GM19455 (cell line): ENCODE measurements around the gene PEX5L.
A peak's percentile ranks its signal among the peaks of the same experiment; 100 is the strongest.
"Not testable (repeated sequence)": the region's sequence is repeated elsewhere in the genome, so short reads cannot be mapped to it uniquely, and the experiment has no call there.

Experiments used
- ATAC-seq: cut with Tn5 transposase; IDR thresholded peaks from one replicate; pipeline ENCODE4 v1.9.1; 2021; ENCODE audit not compliant: unreplicated experiment

PEX5L gene

GRCh38 chr3:180011927-180012326 lies 24.8 kb downstream of the PEX5L start:
- ATAC-seq: no peak

- not testable (repeated sequence) for ATAC-seq
Observed at GRCh38 chr3:180008318-180008717, 28.4 kb downstream of the PEX5L start.

GRCh38 chr3:180004542-180004941 lies 32.2 kb downstream of the PEX5L start:
- no peak for ATAC-seq

GRCh38 chr3:180002006-180002405 lies 34.7 kb downstream of the PEX5L start:
- ATAC-seq: no peak

DNA sequence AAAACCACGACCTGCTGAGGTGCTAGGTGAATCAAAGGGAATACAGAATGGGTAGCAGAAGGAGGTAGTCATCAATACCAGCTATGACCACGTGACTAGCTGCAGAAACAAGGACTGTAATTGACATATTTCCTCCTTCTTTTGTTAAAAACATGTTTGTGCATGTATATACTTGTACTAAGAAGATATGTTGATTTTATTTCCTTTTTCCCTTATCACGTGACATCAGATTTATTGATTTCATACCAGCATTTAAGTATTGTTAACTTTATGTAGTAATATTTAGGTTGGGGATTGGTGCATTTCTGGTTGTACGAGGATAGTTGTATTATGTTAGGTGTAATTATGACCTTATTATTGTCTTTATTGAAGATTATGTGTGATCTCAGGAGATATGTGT lies 36.2 kb downstream of the PEX5L start:
- ATAC-seq: no peak

DNA sequence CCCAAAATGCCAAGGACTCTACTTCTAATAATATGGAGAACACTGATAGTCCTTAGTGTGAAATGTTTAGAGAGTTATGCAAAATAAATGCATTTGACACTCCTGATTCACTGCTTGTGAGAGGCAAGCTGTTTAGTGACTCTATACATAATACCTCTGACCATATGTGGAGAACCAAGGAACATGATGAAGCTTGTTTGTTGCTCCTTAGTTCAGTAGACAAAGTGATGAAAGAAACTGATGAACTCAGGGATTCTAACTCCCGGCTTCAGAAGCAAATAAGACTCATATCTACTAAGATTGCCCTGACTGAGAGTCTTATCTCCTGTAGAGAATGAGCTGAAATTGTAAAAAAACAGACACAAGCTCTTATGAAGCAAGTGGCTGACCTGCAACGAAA lies 41.3 kb downstream of the PEX5L start:
- ATAC-seq: no peak

- ATAC-seq: no peak
Observed at GRCh38 chr3:179991883-179992282, 44.9 kb downstream of the PEX5L start.

DNA sequence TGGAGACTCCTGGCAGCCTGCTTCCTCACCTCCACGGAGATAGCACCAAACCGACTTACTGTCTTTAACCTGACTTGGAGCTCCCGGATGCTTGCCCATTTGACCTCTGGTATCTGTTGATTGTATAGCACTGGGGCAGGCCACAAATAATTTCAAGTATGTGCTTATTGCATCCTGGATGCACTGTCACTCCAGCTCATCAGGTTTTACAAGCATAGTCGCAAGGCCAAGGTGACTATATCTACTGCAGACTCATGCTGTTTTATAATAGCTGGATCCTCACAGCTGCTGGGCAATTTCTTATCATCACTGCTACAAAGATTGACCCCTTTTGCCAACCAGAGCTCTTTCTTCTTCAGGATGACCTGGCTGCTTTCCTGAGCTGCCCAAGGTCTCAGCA lies 45.6 kb downstream of the PEX5L start:
- ATAC-seq: no peak

DNA sequence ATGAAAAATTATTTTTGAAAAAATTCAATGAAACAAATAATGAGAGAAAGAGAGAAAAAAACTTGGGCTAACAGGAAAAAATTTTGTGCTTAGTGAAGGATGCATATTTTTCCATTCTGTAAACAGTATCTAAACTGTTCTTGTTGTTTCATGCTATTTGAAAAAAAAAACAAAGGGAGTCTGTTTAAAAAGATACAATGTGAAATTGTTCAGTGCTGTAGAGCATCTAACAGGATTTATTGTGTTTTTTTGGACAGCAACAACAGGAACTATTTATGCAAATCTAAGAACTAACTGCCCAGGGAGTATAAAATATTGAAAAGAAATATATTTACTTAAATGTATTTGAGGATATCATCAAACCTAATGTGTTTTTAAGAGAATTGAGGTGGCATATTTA lies 55.1 kb downstream of the PEX5L start:
- ATAC-seq: no peak

DNA sequence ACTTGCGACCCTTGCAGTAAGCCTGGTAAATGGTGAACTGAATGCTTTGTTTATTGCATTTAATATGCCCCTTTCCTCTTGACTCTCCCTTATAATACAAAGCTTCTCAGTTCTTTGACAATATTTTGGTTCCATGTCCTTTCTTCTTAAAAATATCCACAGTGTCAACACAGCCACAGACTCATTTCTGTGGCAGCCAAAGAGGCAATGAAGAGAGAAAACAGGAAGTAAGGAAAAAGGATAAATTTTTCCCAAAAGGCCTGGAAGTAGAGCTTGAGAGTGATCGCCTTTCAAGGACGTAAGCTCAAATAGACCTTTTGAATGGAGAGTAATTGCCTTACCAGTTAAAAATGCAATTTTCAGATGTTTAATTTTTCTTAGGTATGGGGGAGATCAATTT lies 59.4 kb downstream of the PEX5L start:
- no peak for ATAC-seq

GRCh38 chr3:179973931-179974361 lies 62.8 kb downstream of the PEX5L start:
- no peak for ATAC-seq

- no peak for ATAC-seq
Observed at GRCh38 chr3:179972881-179973423, 63.8 kb downstream of the PEX5L start.

DNA sequence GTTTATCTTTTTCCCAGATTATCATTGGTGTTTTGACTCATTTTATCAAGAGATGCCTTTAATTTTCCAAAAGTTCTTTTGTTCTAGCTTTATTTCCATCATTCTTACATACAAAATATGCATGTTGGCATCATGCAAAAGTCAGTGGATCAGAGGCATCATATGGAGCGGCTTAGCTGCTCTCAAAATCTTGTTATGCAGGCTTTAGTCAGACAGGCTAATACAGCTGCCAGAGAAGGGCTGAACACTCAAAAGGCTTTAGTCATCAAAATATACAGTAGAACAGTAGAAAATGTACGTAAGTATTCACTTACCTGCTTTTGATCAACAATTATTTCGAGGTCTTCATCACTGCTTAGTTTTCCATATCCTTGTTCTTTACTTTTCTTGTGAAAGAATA lies 65.5 kb downstream of the PEX5L start:
- no peak for ATAC-seq

DNA sequence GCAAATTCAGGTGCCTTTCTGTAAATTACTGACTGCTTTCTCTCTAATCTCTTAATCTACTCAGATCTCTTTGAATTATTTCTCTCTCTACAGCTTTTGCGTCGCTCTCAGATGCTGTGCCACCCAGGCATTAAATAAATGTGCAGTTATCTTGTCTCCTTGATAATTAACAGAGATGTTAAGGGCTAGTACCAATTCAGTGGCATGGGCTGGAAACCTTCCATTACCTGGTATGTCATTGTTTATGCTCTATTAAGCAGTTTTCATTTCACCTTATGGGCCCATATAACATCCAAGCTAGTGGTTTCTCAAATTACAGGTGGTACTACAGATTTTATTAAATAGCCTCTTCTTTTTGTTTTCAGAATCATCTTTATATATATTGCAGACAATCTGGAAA lies 66.0 kb downstream of the PEX5L start:
- ATAC-seq: no peak

DNA sequence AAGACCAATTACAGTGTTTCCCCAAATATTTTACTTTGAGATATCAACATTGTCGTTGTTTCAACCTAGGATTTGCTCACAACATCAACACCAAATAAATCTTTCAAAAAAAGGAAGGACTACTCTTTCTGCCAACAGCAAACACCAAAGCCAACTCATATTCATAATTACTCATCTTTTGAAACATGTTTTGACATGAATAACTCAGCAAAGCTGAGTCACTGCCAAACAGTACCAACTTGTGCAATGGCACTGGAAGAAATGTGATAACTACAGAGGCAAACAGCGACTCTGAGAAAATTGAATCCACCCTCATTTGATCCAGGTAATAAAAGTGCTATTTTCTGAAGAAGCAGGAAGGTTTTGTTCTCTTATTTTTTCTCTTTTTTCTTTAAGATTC lies 67.2 kb downstream of the PEX5L start:
- ATAC-seq: no peak

DNA sequence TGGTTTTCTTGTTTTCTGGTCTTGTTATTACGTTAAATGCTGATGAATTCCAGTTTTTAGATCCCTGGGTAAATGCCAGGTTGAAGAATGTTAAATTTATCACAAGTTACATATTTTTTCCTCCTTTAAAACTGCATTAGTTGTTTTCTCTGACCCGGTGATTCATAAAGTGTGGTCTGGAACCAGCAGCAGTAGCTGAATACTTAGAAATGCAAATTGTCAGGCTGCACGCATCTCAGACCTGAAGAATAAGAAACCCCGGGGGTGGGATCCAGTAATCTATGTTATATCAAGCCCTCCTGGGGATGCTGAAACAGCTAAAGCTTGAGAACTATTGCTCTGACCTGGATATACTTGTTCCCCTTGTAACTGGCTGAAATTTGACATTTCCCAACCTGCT lies 69.1 kb downstream of the PEX5L start:
- peak; percentile 79 for ATAC-seq

- ATAC-seq: no peak
Observed at GRCh38 chr3:179964890-179965289, 71.8 kb downstream of the PEX5L start.

DNA sequence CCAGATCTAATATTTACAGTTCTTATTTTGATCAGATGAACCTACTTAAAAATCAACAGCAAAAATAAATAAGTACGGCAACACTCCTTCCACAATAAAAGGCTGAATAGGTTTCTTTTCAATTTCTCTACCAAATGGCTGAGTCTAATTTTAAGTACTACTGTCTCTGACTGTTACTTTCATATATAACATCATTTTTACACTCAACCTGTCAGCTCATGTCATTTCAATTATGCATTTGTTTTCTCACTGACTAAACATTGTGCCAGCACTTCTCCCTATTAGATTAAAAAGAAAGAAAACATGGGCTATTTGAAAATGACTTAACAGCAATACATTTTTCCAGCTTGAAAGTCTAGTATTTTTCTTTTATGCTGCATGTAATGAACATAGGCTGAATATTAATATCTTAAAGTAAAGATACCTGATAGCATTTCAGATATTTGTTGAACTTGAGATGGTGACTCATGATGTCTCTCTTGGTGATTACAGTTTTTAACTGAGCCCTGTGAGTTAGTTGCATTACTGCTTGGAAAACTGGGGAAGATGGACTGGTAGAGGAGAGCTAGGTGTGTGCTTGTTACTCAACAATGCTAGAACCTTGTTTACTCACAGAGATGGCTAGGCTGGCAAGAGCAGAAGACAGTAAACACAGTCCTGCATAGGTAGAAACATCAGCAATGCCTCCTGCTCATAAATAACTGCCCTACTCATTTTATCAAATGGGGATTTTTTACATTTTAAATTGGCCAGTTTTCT lies 73.9 kb downstream of the PEX5L start:
- no peak for ATAC-seq

DNA sequence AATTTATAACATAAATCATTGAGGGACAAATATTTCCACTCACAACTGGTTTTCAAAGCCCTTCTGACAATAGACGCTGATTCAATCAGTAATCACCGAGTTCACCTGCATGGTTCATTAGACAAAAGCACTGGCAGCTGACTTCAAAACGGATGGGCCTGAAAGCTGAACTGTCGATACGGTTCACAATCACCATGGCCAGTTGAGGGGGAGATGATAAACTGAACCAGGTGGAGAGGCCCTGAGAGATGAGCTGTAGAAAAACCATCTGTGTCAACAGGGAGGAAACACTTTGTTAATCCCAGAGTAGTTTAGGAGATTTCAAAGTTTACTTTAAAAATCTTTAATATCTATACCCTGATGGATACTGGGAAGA lies 75.0 kb downstream of the PEX5L start:
- ATAC-seq: peak; percentile 63

DNA sequence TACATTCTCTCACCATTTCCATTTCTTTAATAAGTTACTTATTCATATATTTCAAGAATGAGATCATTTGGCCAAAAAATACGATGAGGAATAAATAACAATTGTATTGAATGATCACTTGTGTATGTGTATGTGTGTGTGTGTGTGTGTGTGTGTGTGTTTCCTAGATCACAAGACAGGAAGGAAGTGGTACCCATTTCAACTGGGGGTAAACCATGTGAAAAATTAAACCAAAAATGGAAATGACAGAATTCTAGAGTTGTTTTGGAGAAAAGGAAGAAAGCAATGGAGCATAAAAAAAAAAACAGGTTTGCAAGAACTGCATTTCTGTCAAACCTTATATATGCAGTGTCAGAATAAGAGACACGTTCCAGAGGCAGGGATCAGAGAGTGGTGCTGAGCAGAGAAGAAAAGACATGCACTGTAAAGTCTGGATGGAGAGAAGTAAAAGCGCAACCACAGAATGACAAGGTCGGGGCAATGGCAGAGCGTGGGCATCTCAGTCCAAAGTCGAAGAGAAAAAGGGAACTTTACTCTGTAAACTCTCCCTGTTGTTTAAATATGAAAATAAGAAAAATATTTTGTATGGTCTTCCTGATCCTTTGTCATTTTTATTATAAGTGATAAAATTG lies 75.5 kb downstream of the PEX5L start:
- ATAC-seq: peak; percentile 24

GRCh38 chr3:179958759-179959158 lies 78.0 kb downstream of the PEX5L start:
- ATAC-seq: no peak

GRCh38 chr3:179958143-179958542 lies 78.6 kb downstream of the PEX5L start:
- no peak for ATAC-seq
